Subcutaneous abdominal adipose tissue (tissue), 5 donors: Measurements from ENCODE around the gene ELAC2.

Experiments used
- H3K27ac ChIP-seq: one replicate; pipeline ENCODE4 v1.7.0; 2013; ENCODE audit warnings: low read depth, mild to moderate bottlenecking, inconsistent platforms, low read length, moderate library complexity
- H3K27me3 ChIP-seq, 5 donors: one replicate each; pipeline ENCODE4 v1.7.0; 2013; ENCODE audit warnings: low read length in 5 of 5, inconsistent platforms in 1 of 5; ENCODE audit not compliant: control insufficient read depth in 5 of 5, insufficient read depth in 4 of 5
- H3K36me3 ChIP-seq, 5 donors: one replicate each; pipeline ENCODE4 v1.7.0; 2013; ENCODE audit warnings: low read length in 5 of 5; ENCODE audit not compliant: control insufficient read depth in 5 of 5, insufficient read depth in 5 of 5
- H3K4me1 ChIP-seq, 5 donors: one replicate each; pipeline ENCODE4 v1.7.0; 2013; ENCODE audit warnings: low read length in 5 of 5, mild to moderate bottlenecking in 3 of 5, moderate library complexity in 1 of 5; ENCODE audit not compliant: control insufficient read depth in 5 of 5, insufficient read depth in 5 of 5
- H3K4me3 ChIP-seq, 5 donors: one replicate each; pipeline ENCODE4 v1.7.0; 2013; ENCODE audit warnings: low read length in 5 of 5, low read depth in 1 of 5
- H3K9ac ChIP-seq, 5 donors: one replicate each; pipeline ENCODE4 v1.7.0; 2013; ENCODE audit warnings: low read length in 5 of 5, mild to moderate bottlenecking in 4 of 5, moderate library complexity in 3 of 5
- H3K9me3 ChIP-seq, 5 donors: one replicate each; pipeline ENCODE4 v1.7.0; 2013; ENCODE audit warnings: low read length in 5 of 5; ENCODE audit not compliant: control insufficient read depth in 5 of 5
- donor health status: healthy.
- donor health status: healthy.
- donor health status: healthy.
- donor health status: healthy.
- donor health status: healthy.

ELAC2 gene

GRCh38 chr17:13017655-13018459 is at the start of gene ELAC2:
ELAC2 (minus strand) TSS chr17:13018027; CDS start chr17:13017947, 80 bp downstream.
- peak within 1 kb of the TSS; percentile 82 to 94 (median 90) for H3K4me3 ChIP-seq
- H3K9ac ChIP-seq, result peak within 1 kb of the TSS; percentile 87 to 93 (median 87)
- peak within 1 kb of the TSS; percentile 85 for H3K27ac ChIP-seq
- H3K27me3 ChIP-seq, result no peaks in the 10 kb centered on the region
- no peaks in the 10 kb centered on the region for H3K9me3 ChIP-seq
- peaks cover 21 to 34% (median 31%) of the 10 kb centered on the region in 5 donors for H3K36me3 ChIP-seq
- peaks cover 2 to 20% (median 14%) of the 10 kb centered on the region in 5 donors for H3K4me1 ChIP-seq

- Histone ChIP-seq H3K4me1 (no peaks in the 10 kb centered on the region), H3K9me3 (peaks cover 0 to 8% (median 0%) of the 10 kb centered on the region in 5 donors), H3K36me3 (no peaks in the 10 kb centered on the region), H3K27ac (no peak overlapping the region), H3K27me3 (peaks cover 0 to 3% (median 0%) of the 10 kb centered on the region in 5 donors), H3K4me3 (no peak overlapping the region), H3K9ac (no peak overlapping the region)
Observed at GRCh38 chr17:13065032-13065431, 47.2 kb upstream of the ELAC2 start.

GRCh38 chr17:13055131-13055530 is 37.3 kb upstream of the ELAC2 start:
- H3K27me3 ChIP-seq, result no peaks in the 10 kb centered on the region
- no peaks in the 10 kb centered on the region for H3K36me3 ChIP-seq
- H3K9me3 ChIP-seq, result no peaks in the 10 kb centered on the region
- H3K4me1 ChIP-seq, result no peaks in the 10 kb centered on the region
- H3K9ac ChIP-seq, result no peak overlapping the region
- H3K27ac ChIP-seq, result no peak overlapping the region
- H3K4me3 ChIP-seq, result no peak overlapping the region

GRCh38 chr17:13054666-13055065 is 36.8 kb upstream of the ELAC2 start:
- H3K9me3 ChIP-seq, result no peaks in the 10 kb centered on the region
- H3K27ac ChIP-seq, result no peak overlapping the region
- H3K4me3 ChIP-seq, result no peak overlapping the region
- H3K4me1 ChIP-seq, result no peaks in the 10 kb centered on the region
- H3K27me3 ChIP-seq, result peaks cover 0 to 3% (median 0%) of the 10 kb centered on the region in 5 donors
- H3K9ac ChIP-seq, result no peak overlapping the region
- H3K36me3 ChIP-seq, result no peaks in the 10 kb centered on the region

GRCh38 chr17:13051915-13052314 is 34.1 kb upstream of the ELAC2 start:
- Histone ChIP-seq H3K4me3 (no peak overlapping the region), H3K36me3 (no peaks in the 10 kb centered on the region), H3K9ac (no peak overlapping the region), H3K9me3 (no peaks in the 10 kb centered on the region), H3K27ac (no peak overlapping the region), H3K4me1 (no peaks in the 10 kb centered on the region), H3K27me3 (peaks cover 0 to 11% (median 4%) of the 10 kb centered on the region in 5 donors)

- no peaks in the 10 kb centered on the region for H3K36me3 ChIP-seq
- H3K9ac ChIP-seq, result no peak overlapping the region
- H3K27ac ChIP-seq, result no peak overlapping the region
- no peaks in the 10 kb centered on the region for H3K4me1 ChIP-seq
- H3K4me3 ChIP-seq, result no peak overlapping the region
- no peaks in the 10 kb centered on the region for H3K9me3 ChIP-seq
- H3K27me3 ChIP-seq, result peaks cover 5 to 16% (median 9%) of the 10 kb centered on the region in 5 donors
Observed at GRCh38 chr17:13047011-13047606, 29.3 kb upstream of the ELAC2 start.

GRCh38 chr17:13046361-13046760 is 28.5 kb upstream of the ELAC2 start:
- Histone ChIP-seq H3K36me3 (no peaks in the 10 kb centered on the region), H3K27me3 (peaks cover 5 to 16% (median 9%) of the 10 kb centered on the region in 5 donors)

GRCh38 chr17:13044572-13045065 is 26.8 kb upstream of the ELAC2 start:
- H3K4me3 ChIP-seq, result no peak overlapping the region
- no peak overlapping the region for H3K9ac ChIP-seq
- H3K4me1 ChIP-seq, result no peaks in the 10 kb centered on the region
- no peak overlapping the region for H3K27ac ChIP-seq
- H3K27me3 ChIP-seq, result peaks cover 5 to 18% (median 8%) of the 10 kb centered on the region in 5 donors
- H3K9me3 ChIP-seq, result no peaks in the 10 kb centered on the region
- H3K36me3 ChIP-seq, result no peaks in the 10 kb centered on the region

More at GRCh38 chr17:13046361-13046760, 28.5 kb upstream of the ELAC2 start:
- Histone ChIP-seq H3K4me1 (no peaks in the 10 kb centered on the region), H3K9ac (no peak overlapping the region), H3K4me3 (no peak overlapping the region), H3K27ac (no peak overlapping the region), H3K9me3 (no peaks in the 10 kb centered on the region)

- Histone ChIP-seq H3K27ac (no peak overlapping the region), H3K9me3 (peaks cover 0 to 15% (median 10%) of the 10 kb centered on the region in 5 donors), H3K9ac (no peak overlapping the region), H3K4me1 (no peaks in the 10 kb centered on the region), H3K27me3 (peaks cover 0 to 8% (median 1%) of the 10 kb centered on the region in 5 donors), H3K36me3 (no peaks in the 10 kb centered on the region), H3K4me3 (no peak overlapping the region)
Observed at GRCh38 chr17:13038931-13039665, 21.3 kb upstream of the ELAC2 start.
